ENCODE data around the gene GATB. TPM values are rescaled to one million over a fixed set of nuclear protein-coding genes. Genes with fewer than 3 reads are reported as not detected.

GATB gene
- total RNA-seq, 4 donors from 2014 or later = 34.3 to 66.3 (median 47.2) TPM

DNA sequence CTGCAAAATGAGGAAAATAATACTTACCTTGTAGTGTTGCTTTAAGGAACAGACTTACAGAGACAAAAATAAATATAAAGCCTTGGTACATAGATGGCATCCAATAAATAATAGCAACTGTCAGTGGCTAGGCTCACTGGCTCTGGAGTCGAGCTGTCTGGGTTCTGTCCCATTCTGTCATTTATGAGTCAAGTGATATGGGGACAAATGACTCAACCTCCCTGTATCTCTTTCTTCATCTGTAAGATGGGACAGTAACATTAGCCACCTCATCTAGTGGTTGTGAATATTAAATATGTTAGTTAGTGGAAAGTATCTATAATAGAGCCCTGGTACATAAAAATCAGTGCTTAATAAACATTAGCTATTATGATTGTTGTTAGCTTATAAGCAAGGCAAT, 16.7 kb upstream of the GATB start:
- no peaks in the 10 kb centered on the region for H3K36me3 ChIP-seq
- H3K4me1 ChIP-seq = no peaks in the 10 kb centered on the region
- DNase-seq (ENCODE audit: low spot score in 2 of 2) = no peak
- peaks cover 17% of the 10 kb centered on the region for H3K9me3 ChIP-seq
- H3K27me3 ChIP-seq = no peaks in the 10 kb centered on the region
- no peak overlapping the region for H3K27ac ChIP-seq
- no peak overlapping the region for H3K4me3 ChIP-seq
- WGBS = 25% methylated on average over 1 of the region's 1 CpG
- TF ChIP-seq POLR2AphosphoS5 (IDR thresholded peaks at IDR 0.05) (no peak), POLR2A (IDR thresholded peaks at IDR 0.05) (no peak), EP300 (IDR thresholded peaks at IDR 0.05) (no peak)
- TF ChIP-seq, protein P1, sequence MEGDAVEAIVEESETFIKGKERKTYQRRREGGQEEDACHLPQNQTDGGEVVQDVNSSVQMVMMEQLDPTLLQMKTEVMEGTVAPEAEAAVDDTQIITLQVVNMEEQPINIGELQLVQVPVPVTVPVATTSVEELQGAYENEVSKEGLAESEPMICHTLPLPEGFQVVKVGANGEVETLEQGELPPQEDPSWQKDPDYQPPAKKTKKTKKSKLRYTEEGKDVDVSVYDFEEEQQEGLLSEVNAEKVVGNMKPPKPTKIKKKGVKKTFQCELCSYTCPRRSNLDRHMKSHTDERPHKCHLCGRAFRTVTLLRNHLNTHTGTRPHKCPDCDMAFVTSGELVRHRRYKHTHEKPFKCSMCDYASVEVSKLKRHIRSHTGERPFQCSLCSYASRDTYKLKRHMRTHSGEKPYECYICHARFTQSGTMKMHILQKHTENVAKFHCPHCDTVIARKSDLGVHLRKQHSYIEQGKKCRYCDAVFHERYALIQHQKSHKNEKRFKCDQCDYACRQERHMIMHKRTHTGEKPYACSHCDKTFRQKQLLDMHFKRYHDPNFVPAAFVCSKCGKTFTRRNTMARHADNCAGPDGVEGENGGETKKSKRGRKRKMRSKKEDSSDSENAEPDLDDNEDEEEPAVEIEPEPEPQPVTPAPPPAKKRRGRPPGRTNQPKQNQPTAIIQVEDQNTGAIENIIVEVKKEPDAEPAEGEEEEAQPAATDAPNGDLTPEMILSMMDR (IDR thresholded peaks at IDR 0.05) = no peak

DNA sequence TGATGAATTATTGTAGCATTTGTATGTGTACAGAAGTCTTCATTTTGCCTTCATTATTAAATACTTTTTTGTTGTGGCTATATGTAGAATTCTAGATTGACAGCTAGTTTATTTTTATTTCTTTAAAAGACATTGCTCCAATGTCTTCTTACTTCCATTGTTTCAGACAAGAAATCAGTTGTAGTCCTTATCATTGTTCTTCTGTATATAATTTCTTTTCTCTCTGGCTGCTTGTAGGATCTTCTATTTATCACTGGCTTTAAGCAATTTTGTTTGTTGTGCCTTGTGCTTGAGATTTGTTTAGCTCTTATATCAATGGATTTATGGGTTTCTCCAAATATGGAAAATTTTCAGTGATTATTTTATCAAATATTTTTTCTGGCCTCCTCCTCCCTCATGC, 13.5 kb upstream of the GATB start:
- Histone ChIP-seq H3K9me3 (peaks cover 17% of the 10 kb centered on the region), H3K36me3 (no peaks in the 10 kb centered on the region), H3K27me3 (peaks cover 8% of the 10 kb centered on the region), H3K4me1 (no peaks in the 10 kb centered on the region), H3K4me3 (no peak overlapping the region), H3K27ac (no peak overlapping the region)
- DNase-seq (ENCODE audit: low spot score in 2 of 2) = no peak
- TF ChIP-seq, protein P1 (IDR thresholded peaks at IDR 0.05) = no peak
- TF ChIP-seq POLR2A (IDR thresholded peaks at IDR 0.05) (no peak), POLR2AphosphoS5 (IDR thresholded peaks at IDR 0.05) (no peak), EP300 (IDR thresholded peaks at IDR 0.05) (no peak)

DNA sequence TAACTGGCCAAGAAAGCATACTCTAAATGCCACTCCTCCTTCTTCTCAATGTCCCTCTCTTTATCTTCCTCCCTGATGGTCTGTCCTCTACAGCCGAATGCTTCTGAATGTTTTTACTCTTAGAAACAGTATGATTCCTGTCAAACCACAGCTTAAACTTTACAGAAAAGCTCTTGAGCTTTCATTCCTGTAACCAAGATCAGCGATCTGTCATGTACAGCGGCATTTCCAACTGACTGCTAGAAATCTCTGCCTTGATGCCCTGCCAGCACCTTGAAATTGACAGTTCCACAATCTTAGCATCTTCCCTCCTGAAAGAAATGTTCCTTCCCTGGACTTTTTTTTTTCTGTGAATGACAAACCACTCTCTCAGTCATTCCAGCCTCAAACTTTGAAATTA, 11.5 kb upstream of the GATB start:
- Histone ChIP-seq H3K4me1 (no peaks in the 10 kb centered on the region), H3K9me3 (peaks cover 17% of the 10 kb centered on the region), H3K27ac (no peak overlapping the region), H3K4me3 (no peak overlapping the region), H3K36me3 (no peaks in the 10 kb centered on the region), H3K27me3 (peaks cover 8% of the 10 kb centered on the region)
- DNase-seq (ENCODE audit: low spot score in 2 of 2) = no peak
- WGBS = 80% methylated on average over 3 of the region's 3 CpGs
- TF ChIP-seq EP300 (IDR thresholded peaks at IDR 0.05) = no peak
- no peak for TF ChIP-seq POLR2A (IDR thresholded peaks at IDR 0.05)

DNA sequence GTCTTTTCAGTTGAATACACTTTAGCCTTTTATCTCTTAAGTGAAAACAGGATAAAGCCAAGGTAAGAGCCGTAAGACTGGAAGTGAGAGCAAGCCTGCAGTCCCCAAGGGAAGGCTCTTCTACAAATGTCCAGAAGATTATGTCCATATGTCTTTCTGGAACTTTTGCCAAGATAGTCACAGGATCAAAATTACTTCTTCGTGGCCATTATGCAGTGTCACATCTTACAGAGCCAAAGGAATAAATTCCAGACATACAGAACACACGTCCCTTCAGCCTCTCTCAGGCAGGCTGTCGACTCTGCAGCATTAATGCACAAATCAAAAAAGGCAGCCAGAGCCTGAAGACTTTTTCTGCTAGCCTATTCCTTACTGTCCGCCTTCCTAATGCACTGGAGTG, 10.9 kb upstream of the GATB start:
- peaks cover 8% of the 10 kb centered on the region for H3K27me3 ChIP-seq
- no peak for TF ChIP-seq POLR2AphosphoS5 (IDR thresholded peaks at IDR 0.05)
- no peak for DNase-seq (ENCODE audit: low spot score in 2 of 2)
- no peak overlapping the region for H3K4me3 ChIP-seq
- H3K27ac ChIP-seq = no peak overlapping the region
- WGBS = 62% methylated on average over 5 of the region's 5 CpGs
- H3K36me3 ChIP-seq = no peaks in the 10 kb centered on the region
- no peaks in the 10 kb centered on the region for H3K4me1 ChIP-seq
- H3K9me3 ChIP-seq = peaks cover 17% of the 10 kb centered on the region

DNA sequence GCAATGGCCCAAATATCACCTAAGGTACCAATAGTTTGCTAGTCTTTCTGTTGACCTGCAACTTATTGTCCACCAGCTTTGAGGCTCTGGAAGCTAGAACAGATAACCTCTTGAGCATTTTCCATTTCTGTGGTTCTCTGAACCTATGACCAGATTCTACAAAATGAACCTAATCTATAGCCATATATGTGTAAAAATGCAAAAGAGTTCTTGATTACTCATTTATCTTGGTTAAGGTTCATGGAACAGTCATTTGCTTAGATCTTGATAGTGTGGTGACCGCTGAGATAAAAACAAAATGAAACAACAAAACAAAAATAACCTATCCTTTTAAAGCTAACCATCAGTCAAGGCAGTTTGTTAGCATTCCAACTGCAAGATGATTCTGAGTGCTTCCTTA, 9.3 kb upstream of the GATB start:
- TF ChIP-seq, protein P1 (IDR thresholded peaks at IDR 0.05) = no peak
- TF ChIP-seq EP300 (IDR thresholded peaks at IDR 0.05) (no peak), POLR2AphosphoS5 (IDR thresholded peaks at IDR 0.05) (no peak), POLR2A (IDR thresholded peaks at IDR 0.05) (no peak)
- Histone ChIP-seq H3K27me3 (peaks cover 8% of the 10 kb centered on the region), H3K4me1 (no peaks in the 10 kb centered on the region), H3K36me3 (no peaks in the 10 kb centered on the region), H3K4me3 (no peak overlapping the region), H3K9me3 (peaks cover 13% of the 10 kb centered on the region), H3K27ac (no peak overlapping the region)
- WGBS = 68% methylated on average over 1 of the region's 1 CpG
- DNase-seq (ENCODE audit: low spot score in 2 of 2) = no peak

DNA sequence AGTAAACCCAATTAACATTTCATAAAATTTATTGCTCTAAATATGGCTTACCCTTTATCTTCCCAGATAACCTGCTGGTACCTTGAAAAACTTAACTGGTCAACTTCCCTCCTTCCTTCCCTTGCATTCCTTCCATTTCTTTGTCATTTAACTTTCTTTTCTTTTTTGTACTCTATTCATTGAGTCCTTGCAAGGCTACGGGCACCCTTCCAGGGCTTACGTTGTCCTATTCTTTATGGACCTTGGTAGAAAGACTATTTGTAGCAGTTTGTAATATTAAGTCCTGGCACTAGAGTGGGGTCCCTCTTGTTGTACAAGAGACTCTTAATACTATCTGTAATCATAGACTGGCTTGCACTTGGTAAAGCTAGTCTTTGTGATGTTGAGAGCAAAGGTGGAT, 8.0 kb upstream of the GATB start:
- Histone ChIP-seq H3K9me3 (peaks cover 2% of the 10 kb centered on the region), H3K4me3 (no peak overlapping the region), H3K27ac (no peak overlapping the region), H3K36me3 (no peaks in the 10 kb centered on the region), H3K27me3 (peaks cover 10% of the 10 kb centered on the region), H3K4me1 (no peaks in the 10 kb centered on the region)
- TF ChIP-seq POLR2AphosphoS5 (IDR thresholded peaks at IDR 0.05) = no peak
- TF ChIP-seq, protein P1 (IDR thresholded peaks at IDR 0.05) = no peak
- no peak for TF ChIP-seq EP300 (IDR thresholded peaks at IDR 0.05)
- TF ChIP-seq POLR2A (IDR thresholded peaks at IDR 0.05) = no peak
- WGBS = 89% methylated on average over 2 of the region's 2 CpGs
- no peak for DNase-seq (ENCODE audit: low spot score in 2 of 2)
